NB4 (cell line): ENCODE measurements around the gene HCK.

Experiments
- MYC ChIP-seq: IDR thresholded peaks from 2 replicates; pipeline ENCODE4 v1.6.1; 2011; ENCODE audit warnings: low read depth, low read length
- POLR2A ChIP-seq: IDR thresholded peaks from 2 replicates; pipeline ENCODE4 v1.6.1; 2011; ENCODE audit warnings: mild to moderate bottlenecking; ENCODE audit not compliant: insufficient read length; ENCODE audit errors: extremely low read depth
- TF ChIP-seq, protein P1 (sequence below): IDR thresholded peaks from one replicate; pipeline ENCODE4 v1.5.1; 2012; ENCODE audit warnings: low read depth, low read length
- TF ChIP-seq, protein P2 (sequence below): IDR thresholded peaks from 2 replicates; pipeline ENCODE4 v1.6.1; 2011; ENCODE audit warnings: low read depth, low read length

DNA sequence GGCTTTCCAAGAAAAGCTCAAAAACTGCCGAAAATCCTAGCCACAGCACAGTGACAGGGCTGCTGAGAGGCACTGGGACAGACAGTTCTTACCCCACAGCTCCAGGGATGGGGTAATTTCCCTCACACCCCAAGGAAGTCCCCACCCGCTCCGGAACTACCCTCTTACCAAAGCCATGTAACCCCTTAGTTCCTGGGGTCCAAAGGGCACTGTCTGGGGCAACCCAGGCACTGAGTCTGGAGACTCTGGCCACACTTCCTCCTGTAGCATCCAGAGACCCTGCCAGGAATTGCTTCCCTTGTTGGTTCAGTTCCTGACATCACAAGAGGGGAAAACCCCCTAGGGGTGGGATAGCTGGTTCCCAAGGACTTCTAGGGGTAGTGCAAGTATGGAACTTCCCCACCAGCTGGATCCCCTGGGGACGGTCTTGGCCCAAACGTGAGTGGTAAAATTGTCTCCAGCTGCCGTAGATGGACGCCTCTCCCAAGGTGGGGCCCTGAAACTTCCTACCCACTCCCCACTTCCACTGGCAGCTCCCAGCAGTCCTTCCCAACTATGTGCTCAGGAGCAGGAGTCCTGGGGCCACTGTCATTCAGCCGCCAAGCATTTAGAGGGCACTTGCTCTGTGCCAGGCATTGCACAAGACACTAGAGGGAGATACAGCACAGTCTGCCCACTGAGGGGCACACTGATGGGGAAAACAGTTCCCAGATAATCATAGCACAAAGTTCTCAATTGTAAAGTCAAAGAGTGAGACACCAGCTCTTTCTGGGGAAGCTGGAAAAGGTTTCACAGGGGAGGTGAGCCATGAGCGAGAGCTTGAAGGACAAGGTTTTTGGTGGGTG lies 17.2 kb upstream of the HCK start:
- TF ChIP-seq, protein P1, sequence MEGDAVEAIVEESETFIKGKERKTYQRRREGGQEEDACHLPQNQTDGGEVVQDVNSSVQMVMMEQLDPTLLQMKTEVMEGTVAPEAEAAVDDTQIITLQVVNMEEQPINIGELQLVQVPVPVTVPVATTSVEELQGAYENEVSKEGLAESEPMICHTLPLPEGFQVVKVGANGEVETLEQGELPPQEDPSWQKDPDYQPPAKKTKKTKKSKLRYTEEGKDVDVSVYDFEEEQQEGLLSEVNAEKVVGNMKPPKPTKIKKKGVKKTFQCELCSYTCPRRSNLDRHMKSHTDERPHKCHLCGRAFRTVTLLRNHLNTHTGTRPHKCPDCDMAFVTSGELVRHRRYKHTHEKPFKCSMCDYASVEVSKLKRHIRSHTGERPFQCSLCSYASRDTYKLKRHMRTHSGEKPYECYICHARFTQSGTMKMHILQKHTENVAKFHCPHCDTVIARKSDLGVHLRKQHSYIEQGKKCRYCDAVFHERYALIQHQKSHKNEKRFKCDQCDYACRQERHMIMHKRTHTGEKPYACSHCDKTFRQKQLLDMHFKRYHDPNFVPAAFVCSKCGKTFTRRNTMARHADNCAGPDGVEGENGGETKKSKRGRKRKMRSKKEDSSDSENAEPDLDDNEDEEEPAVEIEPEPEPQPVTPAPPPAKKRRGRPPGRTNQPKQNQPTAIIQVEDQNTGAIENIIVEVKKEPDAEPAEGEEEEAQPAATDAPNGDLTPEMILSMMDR = peak; percentile 55
- no peak for TF ChIP-seq POLR2A
- no peak for TF ChIP-seq MYC
- TF ChIP-seq, protein P2, sequence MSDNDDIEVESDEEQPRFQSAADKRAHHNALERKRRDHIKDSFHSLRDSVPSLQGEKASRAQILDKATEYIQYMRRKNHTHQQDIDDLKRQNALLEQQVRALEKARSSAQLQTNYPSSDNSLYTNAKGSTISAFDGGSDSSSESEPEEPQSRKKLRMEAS = no peak
